UCSD-AML1 (cell line): ENCODE results near the gene C2CD4C.
"Not testable (repeated sequence)": the region's sequence is repeated elsewhere in the genome, so short reads cannot be mapped to it uniquely, and the experiment has no call there.

Source experiments
- DNase-seq: peaks from one replicate; lab custom pipeline; 2025; ENCODE audit not compliant: unreplicated experiment; lab: John Stamatoyannopoulos, UW

C2CD4C gene

GRCh38 chr19:383922-384798 is 24.8 kb downstream of the C2CD4C start:
- DNase-seq = no peak

- DNase-seq = no peak
Observed at GRCh38 chr19:383040-383439, 25.9 kb downstream of the C2CD4C start.

GRCh38 chr19:382578-382977 is 26.4 kb downstream of the C2CD4C start:
- not testable (repeated sequence) for DNase-seq

- DNase-seq = not testable (repeated sequence)
Observed at GRCh38 chr19:381901-382300, 27.0 kb downstream of the C2CD4C start.

GRCh38 chr19:380618-381219 is 28.2 kb downstream of the C2CD4C start:
- not testable (repeated sequence) for DNase-seq

GRCh38 chr19:379796-380195 is 29.2 kb downstream of the C2CD4C start:
- DNase-seq = no peak

GRCh38 chr19:378706-379105 is 30.2 kb downstream of the C2CD4C start:
- DNase-seq = no peak

- no peak for DNase-seq
Observed at GRCh38 chr19:377801-378581, 31.0 kb downstream of the C2CD4C start.

- DNase-seq = no peak
Observed at GRCh38 chr19:376111-376470, 32.9 kb downstream of the C2CD4C start.

GRCh38 chr19:375395-376110 is 33.4 kb downstream of the C2CD4C start:
- no peak for DNase-seq

GRCh38 chr19:374886-375235 is 34.1 kb downstream of the C2CD4C start:
- no peak for DNase-seq

- no peak for DNase-seq
Observed at GRCh38 chr19:374183-374885, 34.6 kb downstream of the C2CD4C start.

GRCh38 chr19:373391-374182 is 35.4 kb downstream of the C2CD4C start:
- DNase-seq = no peak

GRCh38 chr19:372306-372890 is 36.5 kb downstream of the C2CD4C start:
- no peak for DNase-seq

- DNase-seq = no peak
Observed at GRCh38 chr19:371501-372168, 37.3 kb downstream of the C2CD4C start.

GRCh38 chr19:370641-371330 is 38.2 kb downstream of the C2CD4C start:
- DNase-seq = no peak

GRCh38 chr19:369876-370275 is 39.1 kb downstream of the C2CD4C start:
- no peak for DNase-seq

- DNase-seq = no peak
Observed at GRCh38 chr19:369256-369655, 39.7 kb downstream of the C2CD4C start.
